HG02763 (cell line): Measurements from ENCODE around the gene SLC45A2.
"Not testable (repeated sequence)": the region's sequence is repeated elsewhere in the genome, so short reads cannot be mapped to it uniquely, and the experiment has no call there.

ENCODE experiments used
- ATAC-seq: cut with Tn5 transposase; IDR thresholded peaks from one replicate; pipeline ENCODE4 v1.9.1; 2021; ENCODE audit warnings: mild to moderate bottlenecking, moderate library complexity; ENCODE audit not compliant: unreplicated experiment

Gene SLC45A2

GRCh38 chr5:33929925-33930690, 54.4 kb downstream of the SLC45A2 start:
- ATAC-seq, result no peak

- ATAC-seq, result no peak
Observed at GRCh38 chr5:33928283-33928682, 56.2 kb downstream of the SLC45A2 start.

- ATAC-seq, result no peak
Observed at GRCh38 chr5:33927685-33928084, 56.8 kb downstream of the SLC45A2 start.

DNA sequence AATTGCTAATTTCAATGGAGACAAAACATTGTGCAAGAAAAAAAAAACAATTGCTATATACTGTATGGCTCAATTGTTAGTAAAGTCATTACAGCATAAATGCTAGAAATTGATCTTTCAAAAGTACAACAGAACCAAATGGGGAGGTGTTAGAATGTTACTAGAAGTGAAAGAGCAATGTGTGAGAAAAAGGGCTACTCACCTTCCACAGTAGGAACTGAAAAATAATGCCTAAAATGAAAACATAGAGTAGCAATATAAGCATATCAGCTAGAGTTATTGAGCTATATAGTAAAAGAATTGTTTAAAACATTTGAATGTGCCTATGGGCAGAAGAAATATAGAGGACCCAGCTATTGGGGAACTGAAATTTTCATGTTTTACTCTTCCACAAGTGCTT, 59.2 kb downstream of the SLC45A2 start:
- ATAC-seq, result no peak

GRCh38 chr5:33921002-33921401, 63.5 kb downstream of the SLC45A2 start:
- no peak for ATAC-seq

- not testable (repeated sequence) for ATAC-seq
Observed at GRCh38 chr5:33914844-33915243, 69.6 kb downstream of the SLC45A2 start.

- not testable (repeated sequence) for ATAC-seq
Observed at GRCh38 chr5:33906248-33906647, 78.2 kb downstream of the SLC45A2 start.

DNA sequence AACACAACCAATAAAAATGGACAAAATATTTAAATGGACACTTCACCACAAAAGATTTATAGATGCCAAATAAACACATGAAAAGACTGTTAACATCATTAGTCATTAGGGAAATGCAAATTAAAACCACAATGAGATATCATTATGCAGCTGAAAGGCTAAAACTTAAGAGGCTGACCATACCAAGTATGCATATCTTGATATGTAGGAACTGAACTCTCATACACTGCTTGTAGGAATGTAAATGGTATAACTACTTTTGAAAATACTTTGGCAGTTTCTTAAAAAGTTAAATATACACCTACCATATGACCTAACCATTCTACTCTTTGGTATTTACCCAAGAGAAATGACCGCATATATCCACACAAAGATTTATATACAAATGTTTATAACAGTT, 79.1 kb downstream of the SLC45A2 start:
- ATAC-seq, result no peak

GRCh38 chr5:33903118-33903517, 81.4 kb downstream of the SLC45A2 start:
- ATAC-seq, result no peak

DNA sequence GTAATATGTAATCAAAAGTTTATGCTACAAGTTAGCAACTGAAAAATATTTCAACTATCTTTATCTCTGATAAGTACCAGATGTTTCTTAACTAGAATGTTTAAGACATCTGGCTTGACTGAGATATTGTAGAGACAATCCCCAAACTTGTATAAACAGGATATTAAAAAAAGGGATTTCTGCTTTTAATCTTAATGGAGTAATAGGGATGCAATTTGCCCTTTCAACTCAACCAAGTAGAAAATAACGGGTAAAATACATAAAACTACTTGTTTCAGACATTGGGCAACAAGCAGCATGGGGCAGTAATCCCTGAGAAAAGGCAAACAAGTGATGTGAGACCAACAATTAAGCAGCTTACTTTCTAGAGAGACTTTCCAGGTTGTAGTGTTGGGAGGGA, 83.3 kb downstream of the SLC45A2 start:
- no peak for ATAC-seq
